ENCODE data around the gene BFSP1. TPM values are rescaled to one million over a fixed set of nuclear protein-coding genes. Genes with fewer than 3 reads are reported as not detected.
A peak's percentile ranks its signal among the peaks of the same experiment; 100 is the strongest.

BFSP1 gene
- total RNA-seq, 2 donors from 2014 or later = 9.4 to 12.0 TPM

DNA sequence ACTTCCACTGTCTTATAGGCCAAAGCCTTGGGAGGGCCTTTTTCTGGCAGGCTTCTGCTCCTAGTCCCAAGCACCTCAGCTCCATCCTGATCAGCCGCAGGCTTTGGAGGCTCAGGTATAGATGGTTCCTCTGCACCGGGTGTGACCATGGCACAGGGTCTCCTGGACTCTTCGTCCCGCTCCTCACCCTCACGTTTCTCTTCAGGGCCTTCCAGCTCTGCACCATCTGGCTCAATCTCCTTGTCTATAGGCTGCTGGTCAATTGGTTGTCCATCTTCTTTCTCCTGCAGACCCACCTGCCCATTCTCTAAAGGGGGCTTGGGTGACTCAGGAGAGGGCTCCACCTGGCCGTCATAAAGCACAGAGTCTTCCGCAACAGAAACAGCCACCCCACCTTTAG, 37.0 kb downstream of the BFSP1 start:
- H3K27me3 Mint-ChIP-seq (ENCODE audit: insufficient read depth) = no peaks in the 10 kb centered on the region
- 93 to 95% methylated on average over 4 to 7 of the region's 7 CpGs for WGBS, 2 experiments (ENCODE audit: insufficient coverage in 1 of 2, insufficient read length in 1 of 2)
- no peak overlapping the region for H3K4me3 Mint-ChIP-seq

DNA sequence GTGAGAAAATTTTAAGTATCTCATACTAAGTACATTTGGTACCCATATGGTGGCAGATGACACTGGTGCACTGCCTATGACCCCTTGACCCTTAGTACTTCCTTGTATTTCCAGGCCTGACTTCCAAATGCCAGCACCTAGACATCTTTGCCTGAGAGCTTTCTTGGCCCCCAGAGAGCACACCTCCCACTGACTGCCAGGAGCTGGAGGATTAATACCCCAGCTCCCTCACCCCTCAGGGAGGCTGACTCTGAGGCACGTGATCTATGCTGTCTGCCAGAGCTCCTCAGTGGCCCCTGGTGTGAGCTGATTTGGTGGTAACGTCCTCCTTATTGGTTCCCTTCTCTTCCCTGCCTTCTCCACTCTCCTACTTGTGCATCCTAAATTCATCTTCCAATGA, 38.0 kb downstream of the BFSP1 start:
- peak; percentile 15 for DNase-seq
- no peaks in the 10 kb centered on the region for H3K36me3 ChIP-seq (ENCODE audit: control insufficient read depth, insufficient read depth, low read length)
- Mint-ChIP-seq H3K27me3 (ENCODE audit: insufficient read depth) (no peaks in the 10 kb centered on the region), H3K27ac (no peak overlapping the region), H3K4me3 (no peak overlapping the region), H3K4me1 (no peaks in the 10 kb centered on the region), H3K36me3 (ENCODE audit: low read depth) (peaks cover 18% of the 10 kb centered on the region), H3K9me3 (peaks cover 3% of the 10 kb centered on the region)
- WGBS, 2 experiments (ENCODE audit: insufficient coverage in 1 of 2, insufficient read length in 1 of 2) = 84% methylated on average over 2 of the region's 2 CpGs; no CpG with 5 or more reads in 1 of the 2 experiments
- TF ChIP-seq, protein P1, sequence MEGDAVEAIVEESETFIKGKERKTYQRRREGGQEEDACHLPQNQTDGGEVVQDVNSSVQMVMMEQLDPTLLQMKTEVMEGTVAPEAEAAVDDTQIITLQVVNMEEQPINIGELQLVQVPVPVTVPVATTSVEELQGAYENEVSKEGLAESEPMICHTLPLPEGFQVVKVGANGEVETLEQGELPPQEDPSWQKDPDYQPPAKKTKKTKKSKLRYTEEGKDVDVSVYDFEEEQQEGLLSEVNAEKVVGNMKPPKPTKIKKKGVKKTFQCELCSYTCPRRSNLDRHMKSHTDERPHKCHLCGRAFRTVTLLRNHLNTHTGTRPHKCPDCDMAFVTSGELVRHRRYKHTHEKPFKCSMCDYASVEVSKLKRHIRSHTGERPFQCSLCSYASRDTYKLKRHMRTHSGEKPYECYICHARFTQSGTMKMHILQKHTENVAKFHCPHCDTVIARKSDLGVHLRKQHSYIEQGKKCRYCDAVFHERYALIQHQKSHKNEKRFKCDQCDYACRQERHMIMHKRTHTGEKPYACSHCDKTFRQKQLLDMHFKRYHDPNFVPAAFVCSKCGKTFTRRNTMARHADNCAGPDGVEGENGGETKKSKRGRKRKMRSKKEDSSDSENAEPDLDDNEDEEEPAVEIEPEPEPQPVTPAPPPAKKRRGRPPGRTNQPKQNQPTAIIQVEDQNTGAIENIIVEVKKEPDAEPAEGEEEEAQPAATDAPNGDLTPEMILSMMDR (conservative IDR thresholded peaks at IDR 0.05) = no peak
- no peak overlapping the region for H3K27ac ChIP-seq (ENCODE audit: low read depth, low read length)
- no peaks in the 10 kb centered on the region for H3K27me3 ChIP-seq (ENCODE audit: control insufficient read depth, insufficient read depth, low read length, poor library complexity, severe bottlenecking)
- no peak overlapping the region for H3K4me3 ChIP-seq (ENCODE audit: low read length)
- no peaks in the 10 kb centered on the region for H3K4me1 ChIP-seq (ENCODE audit: control insufficient read depth, insufficient read depth, low read length)
- H3K9ac ChIP-seq (ENCODE audit: extremely low read depth, low read length, poor library complexity, severe bottlenecking) = no peak overlapping the region
- no peaks in the 10 kb centered on the region for H3K9me3 ChIP-seq (ENCODE audit: control insufficient read depth, low read length)

More for the DNA sequence above, 37.0 kb downstream of the BFSP1 start:
- no peak overlapping the region for H3K9ac ChIP-seq (ENCODE audit: extremely low read depth, low read length, poor library complexity, severe bottlenecking)
- Mint-ChIP-seq H3K9me3 (peaks cover 3% of the 10 kb centered on the region), H3K4me1 (no peaks in the 10 kb centered on the region), H3K27ac (no peak overlapping the region), H3K36me3 (ENCODE audit: low read depth) (peaks cover 18% of the 10 kb centered on the region)
- peak; percentile 13 for DNase-seq
- no peaks in the 10 kb centered on the region for H3K36me3 ChIP-seq (ENCODE audit: control insufficient read depth, insufficient read depth, low read length)
- H3K4me3 ChIP-seq (ENCODE audit: low read length) = no peak overlapping the region
- TF ChIP-seq, protein P1 (conservative IDR thresholded peaks at IDR 0.05) = no peak
- no peaks in the 10 kb centered on the region for H3K27me3 ChIP-seq (ENCODE audit: control insufficient read depth, insufficient read depth, low read length, poor library complexity, severe bottlenecking)
- no peaks in the 10 kb centered on the region for H3K4me1 ChIP-seq (ENCODE audit: control insufficient read depth, insufficient read depth, low read length)
- no peaks in the 10 kb centered on the region for H3K9me3 ChIP-seq (ENCODE audit: control insufficient read depth, low read length)
- H3K27ac ChIP-seq (ENCODE audit: low read depth, low read length) = no peak overlapping the region

DNA sequence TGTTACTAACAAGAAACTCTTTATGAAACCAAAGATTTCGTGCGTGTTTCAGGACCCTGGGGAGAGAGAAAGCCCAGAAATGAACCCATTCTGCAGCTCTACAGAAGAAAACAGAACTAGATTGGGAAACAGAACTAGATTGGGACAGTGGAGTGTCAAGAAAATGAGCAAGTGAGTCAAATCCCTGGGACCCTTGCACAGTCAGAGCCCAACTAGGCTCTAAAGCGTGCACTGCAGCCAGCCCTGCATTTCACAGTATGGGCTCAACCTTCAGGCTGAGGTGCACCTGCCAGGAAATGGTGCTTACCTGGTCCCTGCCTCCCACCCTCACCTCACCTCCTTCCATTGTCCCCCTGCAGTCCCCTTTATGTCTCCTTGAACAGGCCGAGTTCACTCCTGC, 39.7 kb downstream of the BFSP1 start:
- 92 to 97% methylated on average over 3 to 4 of the region's 4 CpGs for WGBS, 2 experiments (ENCODE audit: insufficient coverage in 1 of 2, insufficient read length in 1 of 2)
- Histone ChIP-seq H3K27ac (ENCODE audit: low read depth, low read length) (no peak overlapping the region), H3K36me3 (ENCODE audit: control insufficient read depth, insufficient read depth, low read length) (no peaks in the 10 kb centered on the region), H3K9ac (ENCODE audit: extremely low read depth, low read length, poor library complexity, severe bottlenecking) (no peak overlapping the region), H3K27me3 (ENCODE audit: control insufficient read depth, insufficient read depth, low read length, poor library complexity, severe bottlenecking) (no peaks in the 10 kb centered on the region), H3K4me1 (ENCODE audit: control insufficient read depth, insufficient read depth, low read length) (no peaks in the 10 kb centered on the region), H3K9me3 (ENCODE audit: control insufficient read depth, low read length) (no peaks in the 10 kb centered on the region), H3K4me3 (ENCODE audit: low read length) (no peak overlapping the region)
- peak; percentile 7 for DNase-seq
- TF ChIP-seq, protein P1 (conservative IDR thresholded peaks at IDR 0.05) = no peak
- Mint-ChIP-seq H3K27ac (no peak overlapping the region), H3K4me3 (no peak overlapping the region), H3K4me1 (no peaks in the 10 kb centered on the region), H3K9me3 (peaks cover 3% of the 10 kb centered on the region), H3K27me3 (ENCODE audit: insufficient read depth) (no peaks in the 10 kb centered on the region), H3K36me3 (ENCODE audit: low read depth) (peaks cover 18% of the 10 kb centered on the region)

Data from endodermal cell (in vitro differentiated cells).